HG02759 (cell line): ENCODE data around the gene ALDH4A1.
"Not testable (repeated sequence)": the region's sequence is repeated elsewhere in the genome, so short reads cannot be mapped to it uniquely, and the experiment has no call there.

Experiments
- ATAC-seq: cut with Tn5 transposase; IDR thresholded peaks from one replicate; pipeline ENCODE4 v1.9.1; 2021; ENCODE audit warnings: mild to moderate bottlenecking, moderate library complexity; ENCODE audit not compliant: unreplicated experiment

Gene ALDH4A1

DNA sequence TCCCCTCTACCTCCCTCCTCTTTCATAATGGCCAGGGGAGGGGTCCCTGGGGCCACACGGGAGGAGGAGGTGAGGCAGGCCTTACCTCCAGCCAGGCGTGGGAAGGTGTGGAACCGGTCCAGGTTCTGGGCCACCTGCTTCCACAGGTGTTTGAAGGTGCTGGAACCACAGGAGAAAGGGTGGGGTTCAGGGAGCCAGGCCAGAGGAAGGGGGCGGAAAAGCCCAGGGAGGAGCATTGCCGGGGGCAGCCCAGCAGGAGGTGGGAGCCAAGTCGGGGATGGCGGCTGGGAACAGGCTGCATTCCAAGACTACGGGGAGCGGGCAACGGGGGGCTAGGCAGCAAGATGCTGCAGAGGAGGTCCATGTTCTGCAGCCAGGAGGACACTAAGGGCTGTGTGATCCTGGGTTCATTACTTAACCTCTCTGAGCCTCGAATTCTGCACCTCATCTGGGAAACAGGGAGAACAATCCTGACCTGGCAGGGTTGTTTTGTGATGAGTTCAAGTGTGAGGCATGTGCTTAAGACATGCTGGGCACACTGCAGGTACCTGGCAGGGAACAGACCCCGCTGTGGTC lies 23.1 kb downstream of the ALDH4A1 start:
- ATAC-seq: no peak

DNA sequence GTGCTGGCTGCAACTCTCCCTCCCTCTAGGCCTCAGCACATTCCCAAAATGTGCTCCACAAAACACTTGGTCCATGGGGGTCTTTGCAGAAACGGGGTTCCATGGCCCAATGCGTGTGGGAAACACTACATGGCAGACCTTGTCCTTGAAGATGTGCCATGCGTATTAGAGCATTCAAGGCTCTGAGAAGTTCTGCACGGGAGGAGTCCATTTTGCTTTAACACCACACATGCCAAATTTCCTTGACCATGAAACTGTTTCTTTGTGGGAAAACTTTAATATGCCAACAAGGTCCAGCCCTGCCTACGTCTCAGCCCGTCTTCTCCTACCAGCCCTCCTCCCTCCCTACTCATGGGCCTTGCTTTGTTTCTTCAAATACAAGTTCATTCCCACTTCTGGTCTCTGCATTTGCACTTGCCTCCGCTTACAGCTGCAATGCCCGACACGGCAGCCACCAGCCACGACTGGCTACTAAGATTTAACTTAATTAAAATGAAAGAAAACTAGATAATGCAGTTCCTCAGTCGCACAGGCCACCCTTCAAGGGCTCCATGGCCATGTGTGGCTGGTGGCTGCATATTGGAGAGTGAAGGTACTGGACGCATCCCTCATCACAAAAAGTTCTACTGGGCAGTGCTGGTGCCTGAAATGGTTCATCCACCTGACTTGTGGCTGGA lies 23.7 kb downstream of the ALDH4A1 start:
- ATAC-seq: no peak

GRCh38 chr1:18877282-18877681 lies 25.1 kb downstream of the ALDH4A1 start:
- ATAC-seq: no peak

DNA sequence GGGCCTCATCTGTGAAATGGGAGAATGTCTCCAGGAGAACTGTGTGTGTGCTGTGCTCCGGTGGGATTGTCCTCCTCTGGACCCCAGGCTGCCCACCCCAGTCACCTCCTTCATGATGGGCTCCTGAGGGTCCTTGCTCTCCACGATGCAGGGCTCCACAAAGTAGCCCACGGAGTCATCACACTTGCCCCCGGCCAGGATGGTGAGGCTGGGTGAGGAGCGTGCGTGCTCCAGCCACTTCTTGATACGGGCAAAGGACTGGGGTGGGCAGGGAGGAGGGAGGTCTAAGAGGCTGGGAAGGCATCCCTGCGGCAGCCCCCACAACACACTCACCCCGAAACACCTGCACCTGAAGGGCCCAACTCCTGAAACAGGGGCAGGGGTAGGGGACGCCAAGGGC lies 26.1 kb downstream of the ALDH4A1 start:
- no peak for ATAC-seq

- no peak for ATAC-seq
Measured at GRCh38 chr1:18875796-18876128, 26.6 kb downstream of the ALDH4A1 start.

DNA sequence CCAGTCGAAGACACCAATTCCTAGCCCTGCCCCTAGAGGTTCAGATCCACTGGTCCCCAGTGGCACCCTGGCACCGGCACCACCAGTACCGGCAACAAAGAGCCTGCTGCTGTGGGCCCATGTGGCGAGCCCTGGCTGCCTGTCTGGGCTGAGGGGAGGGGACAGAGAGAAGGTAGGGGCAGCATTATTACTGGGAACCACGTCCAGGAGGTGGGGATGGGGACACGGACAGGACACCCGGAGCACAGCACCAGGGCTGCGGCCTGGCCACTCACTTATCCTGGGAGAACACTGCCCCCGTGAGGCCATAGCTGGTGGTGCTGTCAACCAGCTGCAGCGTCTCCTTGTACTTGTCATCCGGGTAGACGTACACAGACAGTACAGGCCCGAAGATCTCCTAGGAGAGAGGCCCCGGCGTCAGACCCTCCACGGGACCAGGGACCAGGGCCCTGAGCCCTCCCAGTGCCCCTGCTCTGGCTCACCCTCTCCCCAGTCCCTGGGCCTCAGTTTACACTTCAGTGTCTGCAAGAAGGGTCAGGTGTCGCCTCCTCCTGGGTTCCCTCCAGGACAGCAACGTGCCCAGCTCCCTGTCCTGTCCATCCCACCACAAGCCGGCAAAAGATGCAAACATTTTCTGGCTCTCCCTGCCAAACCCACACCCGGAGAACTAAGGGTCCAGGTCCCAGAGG lies 27.1 kb downstream of the ALDH4A1 start:
- no peak for ATAC-seq

DNA sequence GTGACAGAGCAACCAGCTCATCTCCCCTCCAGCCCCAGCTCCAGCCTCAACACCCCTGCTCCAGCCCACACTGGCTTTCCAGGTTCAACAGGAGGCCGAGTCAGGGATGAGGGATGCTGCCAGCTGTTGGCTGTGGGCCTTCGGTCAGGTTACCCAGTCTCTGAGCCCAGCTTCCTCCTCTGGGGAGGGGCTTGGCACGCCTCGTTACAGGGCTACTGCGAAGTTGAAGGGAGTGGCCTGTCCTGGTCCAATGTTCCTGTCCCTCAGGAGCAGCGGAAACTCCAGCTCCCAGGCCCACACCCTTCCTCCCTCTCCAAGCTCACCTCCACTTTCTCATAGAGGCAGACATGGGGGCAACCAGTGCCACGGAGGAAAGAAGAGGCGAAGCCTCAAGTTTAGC lies 27.8 kb downstream of the ALDH4A1 start:
- no peak for ATAC-seq

DNA sequence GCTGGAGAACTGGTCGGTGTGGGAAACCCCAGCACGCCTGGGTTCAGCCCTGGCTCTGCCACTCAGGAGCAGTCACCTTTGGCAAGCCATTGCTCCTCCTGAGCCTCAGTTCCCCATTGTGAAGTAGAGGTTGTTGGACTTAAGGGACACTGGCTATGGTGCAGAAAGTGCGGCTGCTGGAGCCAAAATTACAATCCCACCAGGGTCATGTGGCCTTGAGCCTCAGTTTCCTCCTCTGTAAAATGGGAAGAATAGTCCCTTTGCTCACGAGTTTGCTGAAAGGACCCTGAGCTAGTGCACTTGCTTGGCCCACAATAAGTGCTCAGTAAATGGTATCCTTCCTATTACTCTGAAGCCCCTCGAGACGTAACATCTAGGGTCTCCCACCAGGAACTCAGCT lies 28.3 kb downstream of the ALDH4A1 start:
- no peak for ATAC-seq

DNA sequence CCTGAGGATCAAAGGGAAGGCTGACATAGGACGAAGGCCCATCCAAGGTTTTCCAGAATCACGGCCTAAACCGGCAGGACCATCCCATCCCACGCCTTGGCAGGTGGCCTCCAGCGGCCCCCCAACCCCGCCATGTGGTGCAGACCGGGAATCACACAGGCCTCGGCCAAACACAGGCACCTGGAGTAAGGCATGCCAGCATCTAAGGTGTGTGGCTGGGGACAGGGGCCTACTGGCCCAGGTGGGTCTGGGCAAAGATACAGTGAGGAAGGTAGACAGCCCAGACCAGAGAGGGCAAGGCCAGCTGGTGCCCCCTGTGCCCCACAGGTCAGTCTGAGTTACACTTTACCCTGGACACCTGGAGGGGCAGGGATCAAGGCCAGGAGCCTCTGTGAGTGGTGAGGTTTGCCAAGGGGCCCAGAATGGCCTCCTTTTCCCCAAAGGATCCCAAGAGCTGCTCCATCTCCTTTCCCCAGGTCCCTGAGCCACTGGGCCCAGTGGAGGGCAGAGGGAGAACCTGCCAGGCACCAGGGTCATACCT lies 30.2 kb downstream of the ALDH4A1 start:
- ATAC-seq: no peak

DNA sequence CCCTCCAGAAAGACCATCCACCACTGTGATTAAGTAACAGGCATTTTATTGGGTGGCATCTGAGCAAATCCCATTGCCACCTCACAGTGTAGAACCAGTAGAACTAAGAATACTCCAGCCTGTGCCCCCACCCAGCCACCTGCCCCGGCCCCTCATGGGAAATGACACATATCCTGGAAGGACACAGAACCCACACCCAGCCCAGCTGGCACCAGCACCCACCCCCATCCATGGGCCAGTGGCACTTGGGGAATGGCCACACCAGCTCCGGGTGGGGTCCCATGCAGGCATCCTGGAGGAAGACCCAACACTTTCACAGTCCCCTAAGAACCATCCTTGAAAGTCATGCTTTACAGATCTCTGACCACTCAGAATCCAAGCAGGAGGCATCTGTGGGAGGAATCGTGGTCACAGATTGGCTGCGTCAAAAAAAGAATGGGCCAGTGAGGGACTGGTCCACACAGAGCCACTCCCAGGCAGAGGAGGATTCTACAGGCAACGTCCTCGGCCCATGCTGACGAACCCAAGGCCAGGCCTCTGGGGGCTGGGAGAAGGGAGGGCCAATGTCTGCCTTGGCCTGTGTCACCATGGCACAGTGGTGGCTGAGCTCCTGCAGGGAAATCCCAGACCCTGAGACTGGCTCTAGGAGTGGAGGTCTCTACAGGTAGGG lies 30.8 kb downstream of the ALDH4A1 start:
- ATAC-seq: no peak

- ATAC-seq: no peak
Measured at GRCh38 chr1:18870957-18871356, 31.4 kb downstream of the ALDH4A1 start.

- ATAC-seq: not testable (repeated sequence)
Measured at GRCh38 chr1:18870595-18870865, 31.8 kb downstream of the ALDH4A1 start.

DNA sequence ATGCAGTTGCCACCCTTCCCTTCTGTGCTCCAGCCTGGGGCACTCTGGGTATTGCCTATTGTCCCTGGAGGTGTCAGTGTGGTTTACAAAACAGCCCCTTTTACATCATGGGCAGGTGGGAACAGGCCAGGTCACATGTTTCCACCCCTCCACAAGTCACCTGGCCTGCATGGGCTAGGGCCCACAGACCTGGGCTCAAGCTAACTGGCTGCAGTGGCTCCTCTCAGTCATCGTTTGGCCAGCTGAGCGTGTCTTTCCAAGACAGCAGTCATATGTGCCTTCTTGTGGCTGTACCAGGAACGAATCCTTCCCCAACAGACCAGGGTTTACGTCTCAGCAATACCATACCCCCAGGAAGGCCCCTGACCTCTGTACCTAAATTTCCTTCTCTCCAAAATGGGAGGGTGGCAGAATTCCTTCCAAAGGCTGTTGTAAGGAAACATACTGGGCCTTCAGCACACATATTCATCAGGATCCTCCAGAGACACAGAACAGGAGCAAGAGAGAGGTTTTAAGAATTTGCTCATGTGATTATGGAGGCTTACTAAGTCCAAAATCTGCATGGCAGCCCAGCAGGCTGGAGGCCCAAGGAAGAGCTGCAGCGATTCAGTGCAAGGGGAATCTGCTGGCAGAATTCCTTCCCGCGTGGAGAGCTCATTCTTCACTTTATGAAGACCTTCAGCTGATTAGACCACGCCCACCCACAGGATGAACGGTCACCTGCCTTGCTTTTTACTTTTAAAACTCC lies 32.3 kb downstream of the ALDH4A1 start:
- ATAC-seq: no peak

DNA sequence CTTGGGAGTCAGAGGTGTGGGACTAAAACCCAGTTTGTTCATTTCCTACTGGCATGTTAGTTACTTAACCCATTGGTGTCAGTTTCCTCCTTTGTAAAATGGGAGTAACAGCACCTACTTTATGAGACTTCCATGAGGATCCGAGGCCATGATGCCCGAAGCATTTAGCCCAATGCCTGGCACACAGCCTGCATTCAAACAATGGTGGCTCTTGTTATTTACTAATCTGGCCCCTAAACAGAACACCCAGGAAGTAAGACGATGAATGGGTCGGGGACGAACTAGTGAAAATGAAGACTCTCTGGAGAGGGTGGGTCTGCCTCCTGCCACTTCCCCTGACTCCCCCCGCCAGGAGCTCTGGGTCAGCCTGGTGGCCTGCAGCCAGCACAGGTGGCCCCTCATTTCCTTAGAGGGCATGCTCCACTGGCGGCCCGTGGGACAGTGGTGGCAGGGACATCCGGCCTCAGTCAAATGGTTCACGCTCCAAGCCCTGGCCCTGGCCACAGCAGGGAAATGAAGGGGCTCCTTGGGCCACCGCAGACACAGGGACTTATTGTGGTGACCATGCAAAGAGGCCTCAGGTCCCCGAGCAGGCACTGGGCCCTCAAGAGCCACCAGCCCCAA lies 33.4 kb downstream of the ALDH4A1 start:
- no peak for ATAC-seq

DNA sequence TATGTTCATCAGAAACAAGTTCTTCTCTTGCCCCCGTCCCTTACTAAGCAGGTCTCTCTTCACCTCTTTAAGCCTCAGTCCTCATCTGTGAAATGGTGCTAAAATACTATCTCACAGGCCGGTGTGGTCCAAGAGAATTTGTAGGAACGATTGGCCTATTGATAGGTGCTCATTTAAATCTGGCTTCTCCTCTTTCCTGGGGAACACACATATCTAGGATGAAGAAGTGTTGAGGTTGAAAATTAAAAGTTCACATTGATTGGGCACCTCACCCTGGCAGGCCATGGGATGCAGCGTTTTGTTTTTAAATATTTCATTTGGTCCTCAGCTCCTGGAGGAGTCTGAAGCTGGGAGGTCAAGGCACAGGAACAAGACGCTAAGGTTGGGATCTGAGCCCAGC lies 34.0 kb downstream of the ALDH4A1 start:
- ATAC-seq: no peak

GRCh38 chr1:18866846-18867245 lies 35.5 kb downstream of the ALDH4A1 start:
- no peak for ATAC-seq

- ATAC-seq: no peak
Measured at GRCh38 chr1:18866314-18866713, 36.0 kb downstream of the ALDH4A1 start.

GRCh38 chr1:18865176-18865575 lies 37.2 kb downstream of the ALDH4A1 start:
- no peak for ATAC-seq

- ATAC-seq: no peak
Measured at GRCh38 chr1:18861590-18861989, 40.8 kb downstream of the ALDH4A1 start.

DNA sequence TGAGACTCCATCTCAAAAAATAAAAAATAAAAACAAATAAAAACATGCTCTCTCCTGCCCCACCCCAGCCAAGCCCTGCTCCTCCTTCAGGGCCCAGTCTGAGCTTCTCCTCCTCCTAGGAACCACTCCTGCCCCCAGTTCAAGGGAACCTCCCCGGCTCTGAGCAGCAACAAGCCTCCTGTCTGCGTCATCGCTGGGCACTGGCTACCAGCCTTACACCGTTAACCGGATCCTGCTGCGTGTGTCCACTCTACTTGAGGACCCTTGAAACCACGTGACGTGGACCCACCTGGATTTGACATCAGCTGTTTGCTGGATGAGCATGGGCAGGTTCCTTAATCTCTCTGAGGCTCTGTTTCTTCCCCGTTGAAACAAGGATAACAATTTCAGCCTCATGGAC lies 41.3 kb downstream of the ALDH4A1 start:
- no peak for ATAC-seq

DNA sequence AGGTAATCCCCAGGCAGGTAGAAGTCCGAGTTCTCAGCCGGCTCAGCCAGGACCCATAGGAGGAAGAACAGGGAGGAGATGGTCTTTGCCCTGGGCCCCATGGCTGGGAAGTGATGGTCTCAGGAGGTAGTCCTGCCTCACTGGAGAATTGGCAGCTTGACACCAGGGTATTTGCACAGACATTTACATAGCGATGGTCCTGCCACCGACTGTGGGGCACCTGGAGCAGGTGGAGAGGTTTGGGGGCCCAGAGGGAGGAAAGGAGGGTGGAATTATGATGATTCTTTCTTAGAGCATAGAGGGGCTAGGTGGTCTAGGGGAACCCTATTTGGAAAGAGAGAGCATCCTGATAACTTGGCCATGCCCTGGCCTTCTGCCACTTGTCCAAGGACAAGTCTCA lies 42.8 kb downstream of the ALDH4A1 start, which contains the start of gene TAS1R2:
TAS1R2 (minus strand) TSS at position 101 of the 400 bp plus-strand sequence; CDS start at position 101, 0 bp downstream.
- no peak for ATAC-seq
